GM10266 (cell line): ENCODE data around the gene KCNA2.

Experiments
- DNase-seq: peaks from one replicate; pipeline ENCODE4 v3.0.0; 2012; ENCODE audit errors: extremely low spot score
- CTCF ChIP-seq: IDR thresholded peaks from 2 replicates; pipeline ENCODE4 v1.5.1; 2012; ENCODE audit warnings: mild to moderate bottlenecking, low read depth; ENCODE audit not compliant: control insufficient read depth, insufficient read depth; ENCODE audit errors: missing control alignments

The KCNA2 gene

GRCh38 chr1:110607536-110608230 lies 1.5 kb upstream of the KCNA2 start:
- no peak for DNase-seq
- no peak for TF ChIP-seq CTCF

DNA sequence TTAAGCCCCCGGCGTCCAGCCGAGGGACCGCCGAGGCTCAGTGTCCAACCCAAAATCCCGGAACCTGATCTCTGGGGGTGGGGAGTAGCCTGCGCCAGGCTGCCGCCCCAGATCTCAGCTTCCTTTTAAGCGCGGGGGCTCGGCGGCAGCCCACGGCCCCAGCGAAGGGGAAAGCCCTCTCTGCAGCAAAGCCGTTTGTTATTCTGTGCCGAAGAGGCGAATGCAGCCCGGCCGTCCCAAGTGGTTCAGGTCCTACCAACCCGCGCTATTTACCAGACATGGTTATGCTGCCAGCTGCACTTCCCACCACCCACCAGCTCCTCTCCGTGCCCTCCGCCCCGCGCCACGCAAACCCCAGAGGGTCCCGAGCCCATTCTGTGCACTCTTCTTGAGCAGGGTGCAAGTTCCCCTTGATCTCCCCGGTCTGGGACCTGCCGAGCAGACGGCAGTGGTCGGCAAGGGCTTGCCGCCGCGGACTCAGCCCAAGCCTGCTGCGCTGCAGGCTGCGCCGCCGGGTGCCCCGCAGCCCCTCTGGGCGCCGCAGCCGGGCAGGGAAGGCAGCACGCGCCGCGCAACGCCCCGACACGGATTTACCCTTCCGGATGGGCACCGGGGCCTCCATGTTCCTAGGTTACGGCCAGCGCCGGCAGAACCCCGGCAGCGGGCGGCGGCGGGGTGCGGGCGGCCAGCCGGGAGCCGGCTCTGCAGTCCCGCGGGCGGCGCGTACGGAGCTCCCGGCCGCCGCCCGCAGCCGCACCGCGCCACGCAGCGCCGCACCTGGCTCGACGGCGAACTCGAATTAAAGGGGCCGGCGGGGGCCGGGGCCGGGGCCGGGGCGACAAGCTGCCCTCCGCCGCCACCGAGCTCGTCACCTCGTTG lies 738 bp upstream of the KCNA2 start:
- TF ChIP-seq CTCF = no peak
- no peak for DNase-seq

DNA sequence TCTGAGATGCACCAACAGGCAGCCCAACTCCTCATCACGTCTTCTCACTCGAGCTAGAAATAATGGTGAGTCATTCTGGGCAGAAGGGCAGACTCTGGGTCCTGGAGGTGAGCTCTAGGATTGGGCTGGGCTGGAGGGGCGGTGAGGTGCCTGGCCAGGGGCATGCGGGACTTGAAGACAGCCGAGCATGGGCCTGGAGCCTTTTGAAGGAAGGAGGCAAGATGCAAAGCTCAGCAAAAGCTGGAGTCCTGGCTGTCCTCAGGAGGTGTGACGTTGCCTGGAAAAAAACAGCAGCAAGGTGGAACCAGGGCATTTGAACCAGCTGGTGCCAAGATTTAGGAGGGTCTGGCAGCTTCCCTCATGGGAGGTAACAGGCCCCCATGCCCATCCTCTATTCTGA lies 712 bp downstream of the KCNA2 start:
- no peak for DNase-seq
- TF ChIP-seq CTCF = no peak

- TF ChIP-seq CTCF = no peak
- DNase-seq = no peak
These were observed 1.5 kb downstream of the KCNA2 start for GRCh38 chr1:110604586-110605148.

GRCh38 chr1:110603058-110603457 lies 3.1 kb downstream of the KCNA2 start:
- no peak for TF ChIP-seq CTCF
- no peak for DNase-seq

- TF ChIP-seq CTCF = no peak
- DNase-seq = no peak
These were observed 3.7 kb downstream of the KCNA2 start for GRCh38 chr1:110602466-110602865.
